ENCODE data around the gene ZDHHC7. TPM values are rescaled to one million over a fixed set of nuclear protein-coding genes. Genes with fewer than 3 reads are reported as not detected.

The ZDHHC7 gene
- total and polyA plus RNA-seq, 11 donors: 12.0 to 66.7 (median 43.9) TPM

GRCh38 chr16:84927621-84928591 is 83.4 kb downstream of the ZDHHC7 start:
- no peak overlapping the region for H3K4me3 ChIP-seq
- ATAC-seq: peak in 2 of 4 donors; percentile 4 to 33
- peaks cover 0 to 5% (median 0%) of the 10 kb centered on the region in 12 donors for H3K9me3 ChIP-seq
- TF ChIP-seq POLR2A (IDR thresholded peaks at IDR 0.05): no peak
- TF ChIP-seq CTCF (IDR thresholded peaks at IDR 0.05): no peak
- no peaks in the 10 kb centered on the region for H3K27me3 ChIP-seq
- H3K27ac ChIP-seq: peak overlapping the region in 11 of 12 donors; percentile 10 to 82 (median 54)
- 62 to 74% (median 67%) methylated on average over 32 to 34 of the region's 34 CpGs for WGBS, 4 donors
- peaks cover 0 to 53% (median 27%) of the 10 kb centered on the region in 12 donors for H3K4me1 ChIP-seq
- intact Hi-C loops (cut with DNase I): loop anchor here in 4 of 10 donors (1.0 to 10.0 kb wide), 4 partner anchors 24 to 93 kb away; no protein-coding TSS in a partner anchor
- DNase-seq: peak in 1 of 5 donors; percentile 62
- H3K36me3 ChIP-seq: no peaks in the 10 kb centered on the region

GRCh38 chr16:84926462-84926861 is 84.9 kb downstream of the ZDHHC7 start:
- intact Hi-C loops (cut with DNase I): loop anchor here in 4 of 10 donors (5.0 to 10.0 kb wide), 3 partner anchors 41 to 92 kb away; no protein-coding TSS in a partner anchor
- WGBS, 4 donors: 41 to 46% (median 43%) methylated on average over 7 of the region's 7 CpGs

DNA sequence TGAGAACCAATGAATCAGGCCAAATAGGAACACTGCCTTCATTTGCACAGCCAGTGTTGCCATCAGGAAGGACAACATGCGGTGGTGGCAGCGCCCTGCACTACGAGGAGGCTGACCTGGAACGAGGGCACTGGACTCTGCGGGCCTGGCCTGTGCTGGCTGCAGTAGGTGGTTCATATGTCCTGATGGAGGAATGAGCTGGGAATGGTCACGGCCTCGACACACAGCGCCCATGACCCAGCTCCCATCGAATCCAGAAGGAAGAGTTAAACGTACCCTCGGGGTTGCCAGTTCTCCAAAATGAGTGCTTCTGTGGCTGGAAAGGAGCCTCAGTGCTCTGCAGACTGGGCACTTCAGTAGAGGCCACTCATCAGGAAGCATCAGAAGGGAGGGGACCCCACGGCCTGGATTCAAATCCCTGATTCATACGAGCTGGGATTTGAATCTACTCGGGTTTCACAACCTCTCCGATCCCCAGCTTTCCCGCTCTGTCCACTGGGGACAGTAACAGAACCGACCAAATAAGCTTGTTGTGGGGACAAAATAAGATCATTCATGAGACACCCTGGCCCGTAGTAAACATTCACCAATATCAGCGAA is 85.5 kb downstream of the ZDHHC7 start:
- no peaks in the 10 kb centered on the region for H3K36me3 ChIP-seq
- 86 to 92% (median 90%) methylated on average over 16 to 19 of the region's 19 CpGs for WGBS, 4 donors
- DNase-seq (peak in 1 of 5 donors; percentile 25), ATAC-seq (no peak)
- intact Hi-C loops (cut with DNase I): loop anchor here in 7 of 10 donors (1.0 to 10.0 kb wide), 5 partner anchors 26 to 91 kb away; no protein-coding TSS in a partner anchor
- no peaks in the 10 kb centered on the region for H3K27me3 ChIP-seq
- H3K4me1 ChIP-seq: peaks cover 0 to 69% (median 38%) of the 10 kb centered on the region in 12 donors
- peaks cover 0 to under 1% (median 0%) of the 10 kb centered on the region in 12 donors for H3K9me3 ChIP-seq
- no peak for TF ChIP-seq CTCF (IDR thresholded peaks at IDR 0.05)
- no peak for TF ChIP-seq POLR2A (IDR thresholded peaks at IDR 0.05)
- peak overlapping the region in 4 of 12 donors; percentile 25 to 89 (median 78) for H3K27ac ChIP-seq
- no peak overlapping the region for H3K4me3 ChIP-seq

More at GRCh38 chr16:84926462-84926861, 84.9 kb downstream of the ZDHHC7 start:
- H3K27ac ChIP-seq: no peak overlapping the region
- ATAC-seq: no peak
- no peaks in the 10 kb centered on the region for H3K27me3 ChIP-seq
- H3K9me3 ChIP-seq: peaks cover 0 to 5% (median 0%) of the 10 kb centered on the region in 12 donors
- H3K36me3 ChIP-seq: no peaks in the 10 kb centered on the region
- H3K4me3 ChIP-seq: no peak overlapping the region
- TF ChIP-seq CTCF (IDR thresholded peaks at IDR 0.05): no peak
- no peak for TF ChIP-seq POLR2A (IDR thresholded peaks at IDR 0.05)
- H3K4me1 ChIP-seq: peaks cover 0 to 68% (median 38%) of the 10 kb centered on the region in 12 donors
- DNase-seq: no peak

Measured in heart left ventricle (tissue), 16 donors.